ENCODE measurements around the gene TECTB.

TECTB gene

GRCh38 chr10:112283100-112283499 lies at the start of gene TECTB:
Gene TECTB, plus strand, starts transcription at chr10:112283400. Its CDS starts 335 bp downstream, at chr10:112283735.
- no peak for DNase-seq (ENCODE audit: extremely low spot score)
- POLR2A ChIA-PET = no interaction called here
- TF ChIP-seq, protein P1, sequence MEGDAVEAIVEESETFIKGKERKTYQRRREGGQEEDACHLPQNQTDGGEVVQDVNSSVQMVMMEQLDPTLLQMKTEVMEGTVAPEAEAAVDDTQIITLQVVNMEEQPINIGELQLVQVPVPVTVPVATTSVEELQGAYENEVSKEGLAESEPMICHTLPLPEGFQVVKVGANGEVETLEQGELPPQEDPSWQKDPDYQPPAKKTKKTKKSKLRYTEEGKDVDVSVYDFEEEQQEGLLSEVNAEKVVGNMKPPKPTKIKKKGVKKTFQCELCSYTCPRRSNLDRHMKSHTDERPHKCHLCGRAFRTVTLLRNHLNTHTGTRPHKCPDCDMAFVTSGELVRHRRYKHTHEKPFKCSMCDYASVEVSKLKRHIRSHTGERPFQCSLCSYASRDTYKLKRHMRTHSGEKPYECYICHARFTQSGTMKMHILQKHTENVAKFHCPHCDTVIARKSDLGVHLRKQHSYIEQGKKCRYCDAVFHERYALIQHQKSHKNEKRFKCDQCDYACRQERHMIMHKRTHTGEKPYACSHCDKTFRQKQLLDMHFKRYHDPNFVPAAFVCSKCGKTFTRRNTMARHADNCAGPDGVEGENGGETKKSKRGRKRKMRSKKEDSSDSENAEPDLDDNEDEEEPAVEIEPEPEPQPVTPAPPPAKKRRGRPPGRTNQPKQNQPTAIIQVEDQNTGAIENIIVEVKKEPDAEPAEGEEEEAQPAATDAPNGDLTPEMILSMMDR (IDR thresholded peaks at IDR 0.05; ENCODE audit: control extremely low read depth, extremely low read depth, low read depth, missing control alignments) = no peak
- CTCF ChIA-PET = interaction anchor here (0.6 kb wide), 1 partner anchor 146 kb away, joined by 3 read pairs; no protein-coding TSS in a partner anchor

GRCh38 chr10:112235141-112235540 lies 48.1 kb upstream of the TECTB start:
- POLR2A ChIA-PET = no interaction called here
- DNase-seq (ENCODE audit: extremely low spot score) = no peak
- CTCF ChIA-PET = interaction anchor here (1.7 kb wide), 1 partner anchor 73 kb away, joined by 7 read pairs; no protein-coding TSS in a partner anchor
- TF ChIP-seq, protein P1 (IDR thresholded peaks at IDR 0.05; ENCODE audit: control extremely low read depth, extremely low read depth, low read depth, missing control alignments) = no peak

DNA sequence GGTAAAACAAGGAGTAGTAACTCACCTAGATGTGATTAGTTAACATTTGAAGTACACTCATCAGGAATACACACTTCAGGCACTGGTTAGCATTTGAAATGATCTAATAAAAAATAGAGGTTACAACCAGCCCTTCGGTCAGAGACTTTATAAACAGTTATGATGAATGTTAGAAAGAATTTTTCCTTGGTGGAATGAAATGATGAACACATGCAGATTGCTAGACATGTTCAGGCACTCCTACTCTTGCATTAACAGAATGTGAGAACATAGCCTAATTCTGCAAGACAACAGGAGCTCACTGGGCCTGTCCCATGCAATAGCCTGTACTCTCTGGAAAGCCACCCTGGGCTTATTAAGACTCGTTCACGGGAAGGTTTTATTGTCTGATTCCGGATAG lies 47.3 kb upstream of the TECTB start:
- ChIA-PET POLR2A (no interaction called here), CTCF (no interaction called here)
- TF ChIP-seq, protein P1 (IDR thresholded peaks at IDR 0.05; ENCODE audit: control extremely low read depth, extremely low read depth, low read depth, missing control alignments) = no peak
- no peak for DNase-seq (ENCODE audit: extremely low spot score)

- ChIA-PET POLR2A (no interaction called here), CTCF (no interaction called here)
- TF ChIP-seq, protein P1 (IDR thresholded peaks at IDR 0.05; ENCODE audit: control extremely low read depth, extremely low read depth, low read depth, missing control alignments) = no peak
- DNase-seq (ENCODE audit: extremely low spot score) = no peak
Measured at GRCh38 chr10:112236486-112236885, 46.7 kb upstream of the TECTB start.

DNA sequence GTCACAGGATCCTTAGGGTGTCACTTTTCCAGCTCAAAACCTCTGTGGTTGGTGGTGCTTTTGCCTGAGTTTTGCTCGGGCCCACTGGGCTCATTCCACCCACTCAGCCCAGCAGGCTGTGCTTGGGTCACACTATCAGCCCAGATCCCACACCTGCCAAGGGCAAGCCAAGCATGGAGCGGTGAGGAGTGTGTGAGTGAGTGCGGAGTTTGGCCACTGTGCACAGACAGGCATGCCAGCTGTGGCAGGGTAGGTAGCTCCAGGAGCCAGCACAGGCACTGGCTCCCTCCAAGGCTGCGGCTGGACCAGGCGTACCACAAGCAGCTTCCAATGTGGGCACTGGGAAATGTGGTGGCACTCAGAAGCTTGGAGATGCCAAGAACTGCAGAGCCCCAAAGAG lies 43.9 kb upstream of the TECTB start:
- CTCF ChIA-PET = interaction anchor here (0.9 to 1.8 kb wide), 3 partner anchors 12 to 102 kb away, joined by 3 to 5 read pairs (median 5); no protein-coding TSS in a partner anchor
- TF ChIP-seq, protein P1 (IDR thresholded peaks at IDR 0.05; ENCODE audit: control extremely low read depth, extremely low read depth, low read depth, missing control alignments) = no peak
- POLR2A ChIA-PET = no interaction called here
- DNase-seq (ENCODE audit: extremely low spot score) = no peak

DNA sequence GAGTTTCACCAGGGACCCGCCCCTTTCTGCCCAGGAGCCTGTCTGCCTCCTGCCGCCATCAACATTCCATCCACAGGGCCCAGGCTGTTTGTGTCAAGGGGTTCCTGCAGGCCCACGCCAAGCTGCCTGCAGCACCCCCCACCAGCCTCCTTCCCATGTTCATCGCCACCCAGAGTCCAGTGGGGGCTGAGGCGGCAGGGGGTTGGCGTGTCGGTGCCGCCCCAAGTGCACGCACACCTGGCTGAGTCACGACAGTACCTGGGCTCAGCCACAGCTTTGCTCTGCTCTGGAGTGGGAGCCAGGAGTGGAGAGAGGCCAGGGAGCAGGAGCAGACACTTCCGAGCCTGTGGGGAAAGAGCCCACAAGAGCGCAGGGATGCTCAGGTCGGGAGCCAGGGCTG lies 42.8 kb upstream of the TECTB start:
- TF ChIP-seq, protein P1 (IDR thresholded peaks at IDR 0.05; ENCODE audit: control extremely low read depth, extremely low read depth, low read depth, missing control alignments) = no peak
- DNase-seq (ENCODE audit: extremely low spot score) = no peak
- ChIA-PET POLR2A (no interaction called here), CTCF (interaction anchor here (0.9 to 1.8 kb wide), 3 partner anchors 13 to 103 kb away, joined by 3 to 5 read pairs (median 5); no protein-coding TSS in a partner anchor)

Measured in GM10248 (cell line).